Measurements from ENCODE around the gene KMT5C.

KMT5C gene

GRCh38 chr19:55319785-55320184 lies 19.9 kb upstream of the KMT5C start:
- DNase-seq: no peak

GRCh38 chr19:55320844-55321419 lies 18.7 kb upstream of the KMT5C start:
- DNase-seq: no peak

- DNase-seq: peak; percentile 73
Observed at GRCh38 chr19:55321466-55322137, 18.1 kb upstream of the KMT5C start.

GRCh38 chr19:55322204-55322885 lies 17.3 kb upstream of the KMT5C start:
- DNase-seq: no peak

GRCh38 chr19:55324662-55325061 lies 15.0 kb upstream of the KMT5C start:
- DNase-seq: peak; percentile 50

- DNase-seq: peak; percentile 86
Observed at GRCh38 chr19:55325172-55325571, 14.5 kb upstream of the KMT5C start, which contains the start of gene TMEM150B. Gene TMEM150B (minus strand): TSS chr19:55325341. CDS start chr19:55321036, 4,305 bp downstream.

GRCh38 chr19:55328774-55329318 lies 10.8 kb upstream of the KMT5C start:
- DNase-seq: peak; percentile 46

GRCh38 chr19:55329791-55330190 lies 9.9 kb upstream of the KMT5C start:
- DNase-seq: peak; percentile 37

- no peak for DNase-seq
Observed at GRCh38 chr19:55333870-55334269, 5.8 kb upstream of the KMT5C start.

- no peak for DNase-seq
Observed at GRCh38 chr19:55336101-55336500, 3.6 kb upstream of the KMT5C start.

GRCh38 chr19:55339889-55340783 lies 460 bp downstream of the KMT5C start:
- no peak for DNase-seq

GRCh38 chr19:55340784-55341147 lies 1.1 kb downstream of the KMT5C start:
- no peak for DNase-seq

- peak; percentile 86 for DNase-seq
Observed at GRCh38 chr19:55341171-55341588, 1.5 kb downstream of the KMT5C start.

GRCh38 chr19:55341595-55342531 lies 2.2 kb downstream of the KMT5C start:
- DNase-seq: no peak

GRCh38 chr19:55344444-55344843 lies 4.8 kb downstream of the KMT5C start:
- DNase-seq: no peak

- no peak for DNase-seq
Observed at GRCh38 chr19:55345101-55345817, 5.6 kb downstream of the KMT5C start.

GRCh38 chr19:55345818-55346724 lies 6.4 kb downstream of the KMT5C start:
- DNase-seq: no peak

- no peak for DNase-seq
Observed at GRCh38 chr19:55346725-55347441, 7.2 kb downstream of the KMT5C start.

GRCh38 chr19:55347442-55348009 lies 7.8 kb downstream of the KMT5C start:
- no peak for DNase-seq

Measured in suppressor macrophage treated with lipopolysaccharide for 4 hours (primary cell).